ENCODE data around the gene AFM.

Gene AFM

GRCh38 chr4:73538162-73538561 lies 56.6 kb downstream of the AFM start:
- TF ChIP-seq CTCF (IDR thresholded peaks at IDR 0.05) = no peak

- TF ChIP-seq CTCF (IDR thresholded peaks at IDR 0.05) = no peak
Observed at GRCh38 chr4:73539386-73539785, 57.8 kb downstream of the AFM start.

GRCh38 chr4:73540826-73541225 lies 59.3 kb downstream of the AFM start:
- TF ChIP-seq CTCF (IDR thresholded peaks at IDR 0.05) = no peak

DNA sequence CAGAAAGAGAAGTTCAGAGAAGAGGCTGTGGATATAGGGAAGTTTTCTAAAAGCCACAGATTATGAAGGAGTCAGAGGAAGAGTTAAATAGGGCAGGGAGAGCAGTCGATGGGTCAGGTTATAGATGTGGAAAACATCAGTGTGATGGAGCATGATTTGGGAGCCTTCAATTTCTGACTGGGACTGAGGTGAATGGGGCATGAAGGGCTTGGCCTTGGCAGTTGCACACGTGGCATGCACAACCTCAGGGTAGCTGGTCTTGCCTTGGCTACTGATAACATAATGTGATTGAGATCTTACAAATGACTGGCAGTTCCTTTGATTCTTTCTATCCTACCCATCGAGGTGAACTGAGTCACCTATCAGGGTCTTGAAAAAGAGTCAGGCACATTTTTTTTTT lies 59.7 kb downstream of the AFM start:
- no peak for TF ChIP-seq CTCF (IDR thresholded peaks at IDR 0.05)

DNA sequence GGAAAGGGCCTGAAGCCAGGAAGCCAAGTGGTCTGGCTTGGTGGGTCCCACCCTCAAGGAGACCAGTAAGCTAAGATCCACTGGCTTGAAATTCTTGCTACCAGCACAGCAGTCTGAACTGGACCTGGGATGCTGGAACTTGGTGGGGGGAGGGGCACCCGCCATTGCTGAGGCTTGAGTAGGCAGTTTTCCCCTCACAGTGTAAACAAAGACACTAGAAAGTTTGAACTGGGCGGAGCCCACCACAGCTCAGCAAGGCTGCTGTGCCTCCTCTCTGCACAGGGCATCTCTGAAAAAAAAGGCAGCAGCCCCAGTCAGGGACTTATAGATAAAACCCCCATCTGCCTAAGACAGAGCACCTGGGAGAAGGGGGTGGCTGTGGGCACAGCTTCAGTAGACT lies 63.1 kb downstream of the AFM start:
- TF ChIP-seq CTCF (IDR thresholded peaks at IDR 0.05) = no peak
